ENCODE results near the gene COPB1. TPM values are rescaled to one million over a fixed set of nuclear protein-coding genes. Genes with fewer than 3 reads are reported as not detected.

The COPB1 gene
- total RNA-seq, 2 experiments from 2014 or later = 93.1 to 95.9 TPM

DNA sequence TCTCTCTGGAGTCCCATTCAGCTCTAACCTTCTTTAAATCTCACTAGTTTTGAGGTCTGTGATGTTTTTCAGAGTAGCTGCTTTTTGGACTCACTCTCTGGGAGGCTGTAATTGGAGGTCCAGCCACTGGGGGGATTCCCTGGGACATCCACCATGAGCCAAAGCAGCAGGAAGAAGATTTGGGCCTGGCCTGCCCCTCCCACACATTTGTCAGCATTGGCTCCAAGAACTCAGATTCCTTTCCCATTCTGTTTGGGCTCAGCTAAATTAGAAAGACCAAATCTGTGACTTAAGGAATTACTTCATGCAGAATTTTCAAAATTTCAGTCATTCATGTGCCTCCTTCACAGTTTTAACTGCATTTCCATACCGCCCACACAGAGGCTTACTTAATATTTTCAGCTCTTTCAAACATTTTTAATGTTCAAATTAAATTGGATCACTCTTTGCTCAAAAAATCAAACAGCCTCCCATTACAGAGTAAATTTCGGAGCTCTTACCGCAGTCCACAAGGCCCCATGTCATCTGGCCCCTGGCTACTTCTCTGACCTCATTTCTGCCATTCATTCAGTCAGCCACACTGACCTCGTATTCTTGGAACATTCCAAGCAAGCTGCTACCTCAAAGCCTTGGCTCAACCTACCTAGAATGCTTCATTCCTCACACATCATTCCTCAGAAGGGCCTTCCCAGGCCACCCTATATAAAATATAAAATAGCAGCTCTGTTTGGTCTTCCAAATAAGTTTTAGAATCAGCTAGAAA lies 86.1 kb downstream of the COPB1 start:
- Mint-ChIP-seq H3K27ac (no peak overlapping the region), H3K27me3 (no peaks in the 10 kb centered on the region), H3K9me3 (no peaks in the 10 kb centered on the region), H3K4me1 (ENCODE audit: low read depth) (peaks cover 14% of the 10 kb centered on the region), H3K36me3 (ENCODE audit: low read depth) (no peaks in the 10 kb centered on the region), H3K4me3 (no peak overlapping the region)
- DNase-seq (no peak), ATAC-seq (ENCODE audit: poor library complexity) (no peak)
- Histone ChIP-seq H3K36me3 (ENCODE audit: insufficient read depth, low read length) (no peaks in the 10 kb centered on the region), H3K27me3 (ENCODE audit: control insufficient read depth in 1 of 2, insufficient read depth in 2 of 2, low read length in 2 of 2) (no peaks in the 10 kb centered on the region), H3K4me1 (ENCODE audit: insufficient read depth, low read length) (peaks cover 18% of the 10 kb centered on the region), H3K4me3 (ENCODE audit: low read length) (no peak overlapping the region), H3K27ac (ENCODE audit: low read depth in 1 of 2, low read length in 2 of 2) (no peak overlapping the region), H3K9me3 (ENCODE audit: control insufficient read depth in 1 of 2, insufficient read depth in 1 of 2, low read length in 2 of 2) (no peaks in the 10 kb centered on the region)
- POLR2A ChIA-PET = interaction anchor here (0.5 kb wide), 1 partner anchor 638 kb away, joined by 3 read pairs; no protein-coding TSS in a partner anchor
- CTCF ChIA-PET = no interaction called here
- intact Hi-C loops (cut with DNase I, micrococcal nuclease) = no loop called here
- TF ChIP-seq, protein P1, sequence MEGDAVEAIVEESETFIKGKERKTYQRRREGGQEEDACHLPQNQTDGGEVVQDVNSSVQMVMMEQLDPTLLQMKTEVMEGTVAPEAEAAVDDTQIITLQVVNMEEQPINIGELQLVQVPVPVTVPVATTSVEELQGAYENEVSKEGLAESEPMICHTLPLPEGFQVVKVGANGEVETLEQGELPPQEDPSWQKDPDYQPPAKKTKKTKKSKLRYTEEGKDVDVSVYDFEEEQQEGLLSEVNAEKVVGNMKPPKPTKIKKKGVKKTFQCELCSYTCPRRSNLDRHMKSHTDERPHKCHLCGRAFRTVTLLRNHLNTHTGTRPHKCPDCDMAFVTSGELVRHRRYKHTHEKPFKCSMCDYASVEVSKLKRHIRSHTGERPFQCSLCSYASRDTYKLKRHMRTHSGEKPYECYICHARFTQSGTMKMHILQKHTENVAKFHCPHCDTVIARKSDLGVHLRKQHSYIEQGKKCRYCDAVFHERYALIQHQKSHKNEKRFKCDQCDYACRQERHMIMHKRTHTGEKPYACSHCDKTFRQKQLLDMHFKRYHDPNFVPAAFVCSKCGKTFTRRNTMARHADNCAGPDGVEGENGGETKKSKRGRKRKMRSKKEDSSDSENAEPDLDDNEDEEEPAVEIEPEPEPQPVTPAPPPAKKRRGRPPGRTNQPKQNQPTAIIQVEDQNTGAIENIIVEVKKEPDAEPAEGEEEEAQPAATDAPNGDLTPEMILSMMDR (IDR thresholded peaks at IDR 0.05) = no peak

- CTCF ChIA-PET = no interaction called here
- Histone ChIP-seq H3K36me3 (ENCODE audit: insufficient read depth, low read length) (no peaks in the 10 kb centered on the region), H3K27ac (ENCODE audit: low read depth in 1 of 2, low read length in 2 of 2) (no peak overlapping the region), H3K4me1 (ENCODE audit: insufficient read depth, low read length) (peaks cover 18% of the 10 kb centered on the region), H3K9me3 (ENCODE audit: control insufficient read depth in 1 of 2, insufficient read depth in 1 of 2, low read length in 2 of 2) (no peaks in the 10 kb centered on the region), H3K4me3 (ENCODE audit: low read length) (no peak overlapping the region), H3K27me3 (ENCODE audit: control insufficient read depth in 1 of 2, insufficient read depth in 2 of 2, low read length in 2 of 2) (no peaks in the 10 kb centered on the region)
- H3K9me3 Mint-ChIP-seq = no peaks in the 10 kb centered on the region
- no peak overlapping the region for H3K27ac Mint-ChIP-seq
- no peak for ATAC-seq (ENCODE audit: poor library complexity)
- TF ChIP-seq, protein P1 (IDR thresholded peaks at IDR 0.05) = no peak
- no peaks in the 10 kb centered on the region for H3K36me3 Mint-ChIP-seq (ENCODE audit: low read depth)
- no peaks in the 10 kb centered on the region for H3K27me3 Mint-ChIP-seq
- intact Hi-C loops (cut with DNase I, micrococcal nuclease) = no loop called here
- peaks cover 14% of the 10 kb centered on the region for H3K4me1 Mint-ChIP-seq (ENCODE audit: low read depth)
- POLR2A ChIA-PET = no interaction called here
- H3K4me3 Mint-ChIP-seq = no peak overlapping the region
- no peak for DNase-seq
Observed at GRCh38 chr11:14411818-14412217, 87.8 kb downstream of the COPB1 start.

DNA sequence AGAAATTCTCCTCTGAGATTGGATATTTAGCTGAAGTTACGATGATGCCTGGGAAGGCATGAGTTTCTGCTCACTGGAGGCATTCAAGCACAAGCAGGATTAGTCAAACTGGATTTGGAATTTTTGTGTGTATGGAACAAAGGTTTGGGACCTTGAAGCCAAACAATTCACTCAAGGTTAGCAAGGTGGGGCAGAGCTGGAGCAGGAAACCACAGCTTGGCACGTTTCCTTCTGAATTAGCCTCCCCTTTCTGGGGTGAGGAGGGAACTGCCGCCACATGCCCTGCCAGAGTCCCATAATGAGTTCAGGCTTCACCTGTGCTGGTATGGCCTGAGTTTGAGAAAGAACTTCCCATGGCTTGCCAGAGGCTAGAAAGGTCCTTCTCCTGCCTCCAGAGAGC lies 89.7 kb downstream of the COPB1 start:
- Mint-ChIP-seq H3K27me3 (no peaks in the 10 kb centered on the region), H3K27ac (no peak overlapping the region), H3K9me3 (no peaks in the 10 kb centered on the region), H3K4me3 (no peak overlapping the region), H3K4me1 (ENCODE audit: low read depth) (peaks cover 8% of the 10 kb centered on the region), H3K36me3 (ENCODE audit: low read depth) (no peaks in the 10 kb centered on the region)
- Histone ChIP-seq H3K27ac (ENCODE audit: low read depth in 1 of 2, low read length in 2 of 2) (no peak overlapping the region), H3K4me3 (ENCODE audit: low read length) (no peak overlapping the region), H3K9me3 (ENCODE audit: control insufficient read depth in 1 of 2, insufficient read depth in 1 of 2, low read length in 2 of 2) (no peaks in the 10 kb centered on the region), H3K36me3 (ENCODE audit: insufficient read depth, low read length) (no peaks in the 10 kb centered on the region), H3K27me3 (ENCODE audit: control insufficient read depth in 1 of 2, insufficient read depth in 2 of 2, low read length in 2 of 2) (no peaks in the 10 kb centered on the region), H3K4me1 (ENCODE audit: insufficient read depth, low read length) (peaks cover 5% of the 10 kb centered on the region)
- ChIA-PET POLR2A (no interaction called here), CTCF (no interaction called here)
- TF ChIP-seq, protein P1 (IDR thresholded peaks at IDR 0.05) = no peak
- ATAC-seq (ENCODE audit: poor library complexity) (no peak), DNase-seq (no peak)
- intact Hi-C loops (cut with DNase I, micrococcal nuclease) = no loop called here
